Kidney (tissue), 14 donors: Measurements from ENCODE around the gene ETNPPL. TPM values are rescaled to one million over a fixed set of nuclear protein-coding genes. Genes with fewer than 3 reads are reported as not detected.
"Not testable (repeated sequence)": the region's sequence is repeated elsewhere in the genome, so short reads cannot be mapped to it uniquely, and the experiment has no call there.

Source experiments
- DNase-seq, 5 donors: peaks; one replicate each; pipeline ENCODE4 v3.0.0-alpha.2; 2013 to 2020
- FAIRE-seq: peaks from 2 replicates; lab custom pipeline; 2012; peaks lifted over from hg19 to GRCh38; lab: Jason Lieb, UNC
- H3K27ac ChIP-seq, 2 donors: one replicate each; pipeline ENCODE4 v1.7.0; 2013; ENCODE audit warnings: low read depth in 2 of 2, low read length in 2 of 2, inconsistent platforms in 1 of 2
- H3K27me3 ChIP-seq: one replicate; pipeline ENCODE4 v1.7.1; 2013; ENCODE audit warnings: low read length, inconsistent platforms; ENCODE audit not compliant: control insufficient read depth, insufficient read depth
- H3K36me3 ChIP-seq, 3 donors: one replicate each; pipeline versions ENCODE4 v1.7.0 to v1.7.1; 2013; ENCODE audit warnings: low read length in 3 of 3, control low read depth in 1 of 3, inconsistent platforms in 1 of 3; ENCODE audit not compliant: insufficient read depth in 3 of 3, control insufficient read depth in 2 of 3
- H3K4me1 ChIP-seq, 3 donors: one replicate each; pipeline versions ENCODE4 v1.7.0 to v1.7.1; 2013; ENCODE audit warnings: low read length in 3 of 3, inconsistent platforms in 1 of 3, low read depth in 1 of 3; ENCODE audit not compliant: control insufficient read depth in 2 of 3, insufficient read depth in 2 of 3
- H3K4me3 ChIP-seq, 3 donors: one replicate each; pipeline versions ENCODE4 v1.7.0 to v1.8.1; 2013; ENCODE audit warnings: low read length in 3 of 3, control low read depth in 1 of 3, inconsistent platforms in 1 of 3
- H3K9ac ChIP-seq, 3 donors: one replicate each; pipeline versions ENCODE4 v1.7.0 to v1.7.1; 2013; ENCODE audit warnings: low read length in 3 of 3, control low read depth in 1 of 3, inconsistent platforms in 1 of 3
- H3K9me3 ChIP-seq, 3 donors: one replicate each; pipeline versions ENCODE4 v1.7.0 to v1.7.1; 2013; ENCODE audit warnings: low read length in 3 of 3, control low read depth in 1 of 3, inconsistent platforms in 1 of 3; ENCODE audit not compliant: control insufficient read depth in 2 of 3, insufficient read depth in 1 of 3
- intact Hi-C: fragments of 100-400 bp; cut with DNase I; formaldehyde crosslinking; loops from one replicate; pipeline ENCODE4 v1.11.1; 2022
- polyA plus RNA-seq: library from polyadenylated mRNA; stranded (reverse); fragments of 350-450 nt; fragmentation: Illumina TruSeq; extraction: RNeasy Lipid Tissue Mini Kit (QIAGEN cat#74804); gene quantifications from one replicate; pipeline ENCODE4 v1.2.3, GENCODE V29; 2014; ENCODE audit warnings: low read depth, low replicate concordance; ENCODE audit not compliant: insufficient read depth
- total RNA-seq: library from RNA; stranded (reverse); fragmentation: NEBNext Ultra II Directional; extraction: Animal tissue kit (Norgen Biotek cat#: 25700); gene quantifications from one replicate; pipeline ENCODE4 v1.2.1, GENCODE V29; 2021
- TF ChIP-seq, protein P1 (sequence below): IDR thresholded peaks from 3 replicates; pipeline ENCODE4 v1.5.1; 2012; ENCODE audit warnings: mild to moderate bottlenecking, moderate library complexity, borderline replicate concordance; ENCODE audit not compliant: insufficient read depth; ENCODE audit errors: extremely low read depth
- donor health status: control.
- donor health status: control.
- donor health status: control.
- donor health status: control.
- donor health status: control.
- donor health status: DM: yes; HTN: yes; CAD: no.
- donor health status: Normal renal cell carcinoma (clear cell type).

ETNPPL gene
- total and polyA plus RNA-seq, 2 donors from 2014 or later: 1.7 TPM; not detected in 1

DNA sequence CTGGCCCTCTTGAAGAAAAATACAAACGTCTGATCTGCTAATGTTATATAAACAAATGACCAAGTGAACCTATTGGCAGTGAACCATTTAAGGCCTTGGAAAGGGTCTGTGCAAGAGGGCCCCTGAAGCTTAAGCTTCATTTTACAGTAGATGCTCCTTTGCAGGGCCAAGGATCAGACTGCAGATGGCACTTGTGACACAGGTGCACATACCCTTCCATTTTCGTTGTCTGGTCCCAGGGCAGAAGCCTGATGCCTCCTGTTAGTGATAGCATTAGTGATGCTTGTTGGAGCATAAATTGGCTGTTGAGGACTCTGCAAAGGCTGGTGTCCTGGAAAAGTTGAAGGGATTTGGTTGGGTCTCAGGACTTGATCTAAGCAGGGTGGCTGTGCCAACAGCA lies 46.5 kb downstream of the ETNPPL start:
- FAIRE-seq (no peak), DNase-seq (no peak)
- Histone ChIP-seq H3K9me3 (no peaks in the 10 kb centered on the region), H3K4me3 (no peak overlapping the region), H3K27me3 (no peaks in the 10 kb centered on the region), H3K36me3 (no peaks in the 10 kb centered on the region), H3K4me1 (no peaks in the 10 kb centered on the region), H3K27ac (no peak overlapping the region), H3K9ac (no peak overlapping the region)
- intact Hi-C loops: no loop called here
- TF ChIP-seq, protein P1, sequence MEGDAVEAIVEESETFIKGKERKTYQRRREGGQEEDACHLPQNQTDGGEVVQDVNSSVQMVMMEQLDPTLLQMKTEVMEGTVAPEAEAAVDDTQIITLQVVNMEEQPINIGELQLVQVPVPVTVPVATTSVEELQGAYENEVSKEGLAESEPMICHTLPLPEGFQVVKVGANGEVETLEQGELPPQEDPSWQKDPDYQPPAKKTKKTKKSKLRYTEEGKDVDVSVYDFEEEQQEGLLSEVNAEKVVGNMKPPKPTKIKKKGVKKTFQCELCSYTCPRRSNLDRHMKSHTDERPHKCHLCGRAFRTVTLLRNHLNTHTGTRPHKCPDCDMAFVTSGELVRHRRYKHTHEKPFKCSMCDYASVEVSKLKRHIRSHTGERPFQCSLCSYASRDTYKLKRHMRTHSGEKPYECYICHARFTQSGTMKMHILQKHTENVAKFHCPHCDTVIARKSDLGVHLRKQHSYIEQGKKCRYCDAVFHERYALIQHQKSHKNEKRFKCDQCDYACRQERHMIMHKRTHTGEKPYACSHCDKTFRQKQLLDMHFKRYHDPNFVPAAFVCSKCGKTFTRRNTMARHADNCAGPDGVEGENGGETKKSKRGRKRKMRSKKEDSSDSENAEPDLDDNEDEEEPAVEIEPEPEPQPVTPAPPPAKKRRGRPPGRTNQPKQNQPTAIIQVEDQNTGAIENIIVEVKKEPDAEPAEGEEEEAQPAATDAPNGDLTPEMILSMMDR: no peak

DNA sequence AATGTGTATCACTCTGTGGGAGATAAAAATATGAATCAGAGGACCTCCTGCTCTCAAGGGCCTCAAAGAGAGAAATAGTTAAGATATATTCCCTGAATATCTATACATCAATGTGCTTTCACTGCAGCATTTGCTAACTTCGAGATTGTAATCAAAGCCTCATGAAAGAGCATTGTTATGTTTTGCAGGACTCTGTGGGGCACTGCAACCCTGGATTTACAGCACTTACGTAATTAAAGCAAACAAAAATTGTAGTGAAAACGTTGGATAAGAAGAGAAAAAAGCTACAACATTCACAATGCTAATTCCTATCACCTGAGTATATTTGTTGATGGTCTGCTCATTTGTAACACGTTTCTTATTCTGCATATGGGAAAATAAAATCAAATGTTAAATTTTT lies 48.0 kb downstream of the ETNPPL start:
- H3K9me3 ChIP-seq: no peaks in the 10 kb centered on the region
- FAIRE-seq (no peak), DNase-seq (no peak)
- H3K9ac ChIP-seq: no peak overlapping the region
- no peak overlapping the region for H3K27ac ChIP-seq
- H3K4me1 ChIP-seq: no peaks in the 10 kb centered on the region
- intact Hi-C loops: no loop called here
- TF ChIP-seq, protein P1: no peak
- H3K36me3 ChIP-seq: no peaks in the 10 kb centered on the region
- no peaks in the 10 kb centered on the region for H3K27me3 ChIP-seq
- no peak overlapping the region for H3K4me3 ChIP-seq

DNA sequence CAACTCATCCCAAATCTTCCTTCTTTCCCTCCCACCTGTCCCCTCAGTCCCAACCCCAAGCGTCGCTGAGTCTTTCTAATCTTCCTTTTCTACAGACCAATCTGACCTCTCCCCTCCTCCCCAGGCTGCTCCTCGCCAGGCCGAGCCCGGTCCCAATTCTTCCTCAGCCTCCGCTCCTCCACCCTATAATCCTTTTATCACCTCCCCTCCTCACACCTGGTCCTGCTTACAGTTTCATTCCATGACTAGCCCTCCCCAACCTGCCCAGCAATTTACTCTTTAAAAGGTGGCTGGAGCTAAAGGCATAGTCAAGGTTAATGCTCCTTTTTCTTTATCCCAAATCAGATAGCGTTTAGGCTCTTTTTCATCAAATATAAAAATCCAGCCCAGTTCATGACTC lies 52.3 kb downstream of the ETNPPL start:
- H3K9me3 ChIP-seq, H3K36me3 ChIP-seq, H3K4me3 ChIP-seq, H3K27ac ChIP-seq, H3K9ac ChIP-seq, FAIRE-seq, DNase-seq, H3K4me1 ChIP-seq, H3K27me3 ChIP-seq, intact Hi-C loops: not testable (repeated sequence)

DNA sequence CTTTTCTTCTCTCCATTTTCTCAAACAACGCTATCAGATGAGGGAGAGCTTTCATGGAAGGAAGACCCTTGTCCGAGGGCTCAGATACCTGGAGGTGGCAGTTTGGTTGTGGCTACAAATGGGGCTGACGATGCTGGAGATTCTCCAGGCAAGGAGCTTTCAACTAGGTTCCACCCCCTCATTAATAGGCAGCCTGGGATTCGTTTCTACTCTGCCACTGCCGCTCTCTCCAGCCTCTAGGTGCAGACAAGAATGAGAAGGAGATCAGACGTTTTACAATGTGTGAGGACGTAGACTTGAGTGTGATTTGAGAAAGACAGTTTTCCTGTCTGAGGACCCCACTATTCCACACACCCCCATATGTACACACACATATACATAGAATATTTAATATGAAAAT lies 53.1 kb downstream of the ETNPPL start:
- no peaks in the 10 kb centered on the region for H3K9me3 ChIP-seq
- no peaks in the 10 kb centered on the region for H3K36me3 ChIP-seq
- intact Hi-C loops: no loop called here
- FAIRE-seq (no peak), DNase-seq (no peak)
- H3K4me3 ChIP-seq: no peak overlapping the region
- no peaks in the 10 kb centered on the region for H3K27me3 ChIP-seq
- TF ChIP-seq, protein P1: no peak
- no peak overlapping the region for H3K9ac ChIP-seq
- no peak overlapping the region for H3K27ac ChIP-seq
- no peaks in the 10 kb centered on the region for H3K4me1 ChIP-seq
